Keratinocyte (primary cell): ENCODE results near the gene AATF. TPM values are rescaled to one million over a fixed set of nuclear protein-coding genes. Genes with fewer than 3 reads are reported as not detected.

ENCODE experiments used
- DNase-seq: peaks from one replicate; pipeline ENCODE4 v3.0.0-alpha.2; 2011; ENCODE audit warnings: low read depth, missing footprints, low spot score
- FAIRE-seq: peaks from 2 replicates; lab custom pipeline; 2011; peaks lifted over from hg19 to GRCh38; lab: Jason Lieb, UNC
- H2AFZ ChIP-seq: 2 replicates; pipeline ENCODE4 v1.6.0; 2012; ENCODE audit warnings: low read length, control low read depth, inconsistent platforms; ENCODE audit not compliant: control insufficient read depth
- H3K27ac ChIP-seq: 2 replicates; pipeline ENCODE4 v1.5.1; 2011; ENCODE audit warnings: low read length; ENCODE audit not compliant: control insufficient read depth, insufficient read depth
- H3K27me3 ChIP-seq: 3 replicates; pipeline ENCODE4 v1.6.0; 2011; ENCODE audit warnings: low read length; ENCODE audit not compliant: control insufficient read depth, insufficient read depth; ENCODE audit errors: extremely low read depth
- H3K36me3 ChIP-seq, 2 experiments: 2 replicates in 1 of 2; 3 replicates in 1 of 2; pipeline ENCODE4 v1.5.1; 2011; ENCODE audit warnings: low read length in 2 of 2, mild to moderate bottlenecking in 1 of 2; ENCODE audit not compliant: control insufficient read depth in 2 of 2, insufficient read depth in 2 of 2; ENCODE audit errors: extremely low read depth in 1 of 2
- H3K4me1 ChIP-seq: 3 replicates; pipeline ENCODE4 v1.5.1; 2011; ENCODE audit warnings: low read length; ENCODE audit not compliant: control insufficient read depth, insufficient read depth; ENCODE audit errors: extremely low read depth
- H3K4me2 ChIP-seq: 3 replicates; pipeline ENCODE4 v1.6.0; 2011; ENCODE audit warnings: low read depth, low read length; ENCODE audit not compliant: control insufficient read depth, insufficient read depth; ENCODE audit errors: extremely low read depth
- H3K4me3 ChIP-seq, 3 experiments: fragments of 200-600 bp in 1 of 3; sonication (generic) in 1 of 3; 2 replicates in 2 of 3; 3 replicates in 1 of 3; pipeline ENCODE4 v1.5.1; 2011 to 2016; ENCODE audit warnings: low read length in 3 of 3, mild to moderate bottlenecking in 3 of 3, control low read depth in 2 of 3, inconsistent platforms in 1 of 3, low read depth in 1 of 3, mixed read lengths in 1 of 3, mixed run types in 1 of 3, moderate library complexity in 1 of 3; ENCODE audit not compliant: control insufficient read depth in 2 of 3, insufficient read depth in 2 of 3; ENCODE audit errors: extremely low read depth in 1 of 3
- H3K79me2 ChIP-seq: 2 replicates; pipeline ENCODE4 v1.6.0; 2012; ENCODE audit warnings: low read length; ENCODE audit not compliant: control insufficient read depth, insufficient read depth
- H3K9ac ChIP-seq: 3 replicates; pipeline ENCODE4 v1.6.0; 2011; ENCODE audit warnings: low read length; ENCODE audit not compliant: control insufficient read depth, insufficient read depth; ENCODE audit errors: extremely low read depth
- H3K9me1 ChIP-seq: 3 replicates; pipeline ENCODE4 v1.6.0; 2011; ENCODE audit warnings: low read length; ENCODE audit not compliant: control insufficient read depth, insufficient read depth; ENCODE audit errors: extremely low read depth
- H3K9me3 ChIP-seq: 2 replicates; pipeline ENCODE4 v1.5.1; 2012; ENCODE audit warnings: low read depth, low read length; ENCODE audit not compliant: control insufficient read depth
- H4K20me1 ChIP-seq: 3 replicates; pipeline ENCODE4 v1.6.0; 2011; ENCODE audit warnings: low read length; ENCODE audit not compliant: control insufficient read depth, insufficient read depth; ENCODE audit errors: extremely low read depth
- CTCF ChIP-seq, 3 experiments: IDR thresholded peaks in 1 of 3; conservative IDR thresholded peaks in 1 of 3; optimal IDR thresholded peaks in 1 of 3; 2 replicates in 2 of 3; 3 replicates in 1 of 3; pipeline versions ENCODE3 to v1.5.1; 2011; ENCODE audit warnings: low read length in 3 of 3, mild to moderate bottlenecking in 3 of 3, moderate library complexity in 2 of 3, control low read depth in 1 of 3, inconsistent platforms in 1 of 3; ENCODE audit not compliant: insufficient read depth in 2 of 3; ENCODE audit errors: extremely low read depth in 1 of 3
- EZH2 ChIP-seq: IDR thresholded peaks from one replicate; pipeline ENCODE4 v1.6.1; 2012; ENCODE audit warnings: inconsistent platforms, mild to moderate bottlenecking, low read length, moderate library complexity
- dilution Hi-C: fragments of 300-500 bp; cut with MboI; formaldehyde crosslinking; loops from one replicate; pipeline ENCODE4 v1.7.0; 2020; ENCODE audit warnings: low sequenced_read_pairs; ENCODE audit not compliant: extremely low pct_ligation_motif_present
- polyA plus RNA-seq, 5 experiments: library from polyadenylated mRNA; depleted of rRNA in 3 of 5; stranded (reverse) in 3 of 5; stranded (forward) in 1 of 5; unstranded in 1 of 5; fragments of >200 nt; gene quantifications; 1 replicate in 1 of 5; 2 replicates in 3 of 5; 3 replicates in 1 of 5; pipeline versions ENCODE4 v1.2.1 to v1.2.3, GENCODE V29; 2011 to 2012; ENCODE audit warnings: missing spikeins in 2 of 5, low read depth in 1 of 5, low replicate concordance in 1 of 5

The AATF gene
- polyA plus RNA-seq, 1 donor (not counting 4 experiments of a cell fraction or from before 2014, with no cell fraction given), result 30.4 TPM

GRCh38 chr17:37050920-37051319, 102.2 kb downstream of the AATF start:
- Histone ChIP-seq H3K9me3 (no peaks in the 10 kb centered on the region), H3K9ac (no peak overlapping the region), H4K20me1 (no peaks in the 10 kb centered on the region), H3K4me3 (no peak overlapping the region), H3K9me1 (no peaks in the 10 kb centered on the region), H3K27me3 (no peaks in the 10 kb centered on the region), H3K27ac (no peak overlapping the region), H3K4me1 (no peaks in the 10 kb centered on the region), H3K36me3 (peaks cover 5 to 16% of the 10 kb centered on the region in 2 experiments), H2AFZ (no peak overlapping the region), H3K4me2 (no peak overlapping the region), H3K79me2 (no peaks in the 10 kb centered on the region)
- FAIRE-seq, result no peak
- TF ChIP-seq EZH2 (no peak), CTCF (optimal IDR thresholded peaks at IDR 0.05 in 1 of 3, IDR thresholded peaks at IDR 0.05 in 1 of 3, conservative IDR thresholded peaks at IDR 0.05 in 1 of 3; ENCODE audit: extremely low read depth in 1 of 3, insufficient read depth in 2 of 3, low read length in 3 of 3) (no peak)
- no peak for DNase-seq
- dilution Hi-C loops, result no loop called here

GRCh38 chr17:37051381-37051780, 102.6 kb downstream of the AATF start:
- FAIRE-seq, result no peak
- H3K27me3 ChIP-seq, result no peaks in the 10 kb centered on the region
- dilution Hi-C loops, result no loop called here

More at GRCh38 chr17:37051381-37051780, 102.6 kb downstream of the AATF start:
- Histone ChIP-seq H3K4me3 (no peak overlapping the region), H3K4me1 (no peaks in the 10 kb centered on the region), H3K27ac (no peak overlapping the region), H4K20me1 (no peaks in the 10 kb centered on the region), H3K36me3 (peaks cover 6 to 17% of the 10 kb centered on the region in 2 experiments), H2AFZ (no peak overlapping the region), H3K4me2 (no peak overlapping the region), H3K9me1 (no peaks in the 10 kb centered on the region), H3K9ac (no peak overlapping the region), H3K9me3 (no peaks in the 10 kb centered on the region), H3K79me2 (no peaks in the 10 kb centered on the region)
- no peak for DNase-seq
- TF ChIP-seq CTCF (optimal IDR thresholded peaks at IDR 0.05 in 1 of 3, IDR thresholded peaks at IDR 0.05 in 1 of 3, conservative IDR thresholded peaks at IDR 0.05 in 1 of 3; ENCODE audit: extremely low read depth in 1 of 3, insufficient read depth in 2 of 3, low read length in 3 of 3), result no peak
- TF ChIP-seq EZH2, result no peak
